GM21737 (cell line): Measurements from ENCODE around the gene MLH1.
"Not testable (repeated sequence)": the region's sequence is repeated elsewhere in the genome, so short reads cannot be mapped to it uniquely, and the experiment has no call there.

Experiments
- ATAC-seq: cut with Tn5 transposase; IDR thresholded peaks from one replicate; pipeline ENCODE4 v1.9.1; 2021; ENCODE audit warnings: mild to moderate bottlenecking, moderate library complexity; ENCODE audit not compliant: unreplicated experiment

The MLH1 gene

DNA sequence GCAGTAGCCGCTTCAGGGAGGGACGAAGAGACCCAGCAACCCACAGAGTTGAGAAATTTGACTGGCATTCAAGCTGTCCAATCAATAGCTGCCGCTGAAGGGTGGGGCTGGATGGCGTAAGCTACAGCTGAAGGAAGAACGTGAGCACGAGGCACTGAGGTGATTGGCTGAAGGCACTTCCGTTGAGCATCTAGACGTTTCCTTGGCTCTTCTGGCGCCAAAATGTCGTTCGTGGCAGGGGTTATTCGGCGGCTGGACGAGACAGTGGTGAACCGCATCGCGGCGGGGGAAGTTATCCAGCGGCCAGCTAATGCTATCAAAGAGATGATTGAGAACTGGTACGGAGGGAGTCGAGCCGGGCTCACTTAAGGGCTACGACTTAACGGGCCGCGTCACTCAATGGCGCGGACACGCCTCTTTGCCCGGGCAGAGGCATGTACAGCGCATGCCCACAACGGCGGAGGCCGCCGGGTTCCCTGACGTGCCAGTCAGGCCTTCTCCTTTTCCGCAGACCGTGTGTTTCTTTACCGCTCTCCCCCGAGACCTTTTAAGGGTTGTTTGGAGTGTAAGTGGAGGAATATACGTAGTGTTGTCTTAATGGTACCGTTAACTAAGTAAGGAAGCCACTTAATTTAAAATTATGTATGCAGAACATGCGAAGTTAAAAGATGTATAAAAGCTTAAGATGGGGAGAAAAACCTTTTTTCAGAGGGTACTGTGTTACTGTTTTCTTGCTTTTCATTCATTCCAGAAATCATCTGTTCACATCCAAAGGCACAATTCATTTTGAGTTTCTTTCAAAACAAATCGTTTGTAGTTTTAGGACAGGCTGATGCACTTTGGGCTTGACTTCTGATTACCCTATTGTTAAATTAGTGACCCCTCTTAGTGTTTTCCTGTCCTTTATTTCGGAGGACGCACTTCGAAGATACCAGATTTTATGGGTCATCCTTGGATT lies at the start of gene MLH1:
Gene MLH1, plus strand, starts transcription at position 193 of the 958 bp plus-strand sequence. Its CDS starts 30 bp downstream, at position 223.
- peak; percentile 91 for ATAC-seq

DNA sequence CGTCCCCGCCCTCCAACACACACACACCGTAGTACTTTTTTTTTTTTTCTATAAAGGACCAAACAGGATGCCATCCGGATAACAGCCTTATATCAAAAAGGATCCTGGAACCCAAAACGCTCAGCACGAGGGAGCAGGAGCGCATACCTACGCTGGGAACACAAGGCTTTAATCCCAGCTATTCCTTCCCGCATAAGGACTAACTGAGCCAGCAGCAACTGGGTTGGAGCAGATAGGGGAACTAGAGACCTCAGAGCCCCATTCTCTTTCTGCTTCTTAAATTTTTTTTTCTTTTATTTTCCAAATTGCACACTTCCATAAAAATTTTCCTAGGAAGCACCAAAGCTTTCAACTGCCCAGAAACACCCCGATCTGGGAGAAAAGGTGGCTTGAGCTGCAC lies 49.7 kb upstream of the MLH1 start:
- no peak for ATAC-seq

DNA sequence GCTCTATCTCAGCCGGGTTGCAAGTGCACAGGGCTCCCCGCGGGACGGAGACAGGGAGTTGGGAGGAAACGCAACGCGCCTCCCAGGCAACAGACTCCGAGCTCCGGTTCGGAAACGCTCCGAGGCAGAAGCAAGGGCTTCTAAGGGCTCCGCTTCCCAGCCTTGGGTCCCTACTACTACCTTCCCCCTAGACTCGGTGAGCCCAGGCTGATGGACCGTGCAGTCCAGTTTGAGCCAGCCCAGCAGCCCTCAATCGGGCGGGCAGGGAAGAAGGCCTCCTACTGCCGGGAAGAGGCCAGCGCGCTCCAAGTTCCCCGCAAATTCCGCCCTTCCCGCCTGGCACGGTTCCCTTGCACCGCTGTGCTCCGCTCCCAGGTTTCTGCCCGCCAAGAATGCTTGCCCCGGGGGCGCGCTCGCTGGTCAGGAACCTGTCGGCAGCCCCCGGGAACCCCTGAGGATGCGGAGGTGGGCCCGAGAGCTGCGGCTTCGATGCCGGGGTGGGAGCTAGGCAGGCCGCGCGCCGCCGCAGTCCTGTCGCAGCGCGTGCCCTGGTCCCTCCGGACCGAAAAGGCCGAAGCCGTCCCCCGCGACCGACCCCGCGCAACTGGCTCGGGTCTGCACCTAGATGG lies 49.2 kb upstream of the MLH1 start:
- ATAC-seq, result peak; percentile 46

DNA sequence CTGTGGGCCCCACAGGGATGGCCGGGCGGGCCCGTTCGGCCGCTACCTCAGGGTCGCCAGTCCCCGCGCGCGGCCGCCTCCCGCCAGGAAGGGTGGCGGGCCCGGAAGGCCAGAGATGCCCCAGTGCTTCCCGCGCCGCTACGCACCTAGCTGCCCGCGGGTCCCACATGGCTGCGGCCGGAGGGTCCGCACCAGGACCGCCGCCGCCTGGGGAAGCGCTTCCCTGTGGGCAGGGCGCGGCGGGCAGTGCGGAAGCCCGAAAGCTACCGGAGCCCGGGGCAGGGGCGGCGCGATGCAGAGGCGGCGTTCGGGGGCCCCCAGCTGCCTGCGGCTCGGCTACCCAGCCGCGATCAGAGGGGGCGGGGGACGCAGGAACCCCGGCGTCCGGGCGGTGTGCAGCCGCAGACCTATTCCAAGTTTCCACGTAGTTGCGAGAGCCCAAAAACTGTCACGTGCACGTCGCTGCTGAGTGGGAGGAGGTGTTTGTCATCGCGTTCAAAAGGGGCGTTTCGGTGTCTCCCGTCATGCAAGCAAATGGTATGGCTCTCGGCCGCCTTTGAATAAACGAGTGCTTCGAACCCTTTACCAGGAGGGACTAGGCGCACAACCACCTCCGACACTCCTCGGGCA lies 48.6 kb upstream of the MLH1 start, which contains the start of gene TRANK1:
Gene TRANK1, minus strand, starts transcription at position 414 of the 630 bp plus-strand sequence. Its CDS starts 245 bp downstream, at position 169.
- peak; percentile 63 for ATAC-seq

DNA sequence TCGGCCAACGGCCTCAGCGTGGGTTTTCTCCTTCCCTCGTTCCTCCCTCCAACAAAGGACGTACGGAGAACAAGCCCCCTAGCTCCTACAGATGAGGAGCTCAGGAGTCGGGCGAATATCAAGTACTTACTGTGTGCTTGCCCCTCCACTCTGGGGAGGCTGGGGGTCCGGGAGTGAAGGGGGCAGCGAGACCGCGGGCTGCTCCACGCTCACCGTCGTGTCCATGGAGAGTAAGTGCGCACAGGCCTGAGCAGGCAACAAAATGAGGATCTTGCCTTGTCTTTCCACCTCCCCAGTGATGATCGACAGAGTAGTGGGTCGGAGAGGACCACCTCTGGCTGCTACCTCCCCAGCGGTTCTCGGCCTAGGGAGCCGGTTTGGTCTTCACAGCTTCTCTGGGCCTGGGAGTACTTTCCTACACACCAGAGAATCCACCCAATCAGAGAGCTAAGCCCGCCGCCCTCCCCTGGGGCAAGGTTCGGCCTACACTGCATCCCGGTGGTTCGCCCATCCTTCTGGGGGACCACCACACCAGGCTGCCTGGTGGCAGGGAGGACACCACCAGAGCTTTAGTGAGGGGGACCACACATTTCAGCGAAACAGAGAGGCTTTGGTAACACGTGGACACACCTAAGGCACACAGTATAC lies 47.9 kb upstream of the MLH1 start:
- ATAC-seq, result no peak

DNA sequence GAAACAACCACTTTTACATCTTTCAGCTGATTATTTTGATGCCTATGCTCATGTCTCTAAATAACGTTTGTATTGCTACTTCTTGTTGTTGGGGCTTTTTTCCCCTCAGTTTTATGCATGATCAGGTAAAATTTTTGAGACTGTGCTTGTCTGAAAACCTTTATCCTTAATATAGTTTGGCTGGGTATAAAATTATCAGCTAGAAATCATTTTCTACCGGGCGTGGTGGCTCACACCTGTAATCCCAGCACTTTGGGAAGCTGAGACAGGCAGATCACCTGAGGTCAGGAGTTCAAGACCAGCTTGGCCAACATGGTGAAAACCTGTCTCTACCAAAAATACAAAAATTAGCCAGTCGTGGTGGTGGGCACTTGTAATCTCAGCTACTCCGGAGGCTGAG lies 45.5 kb upstream of the MLH1 start:
- ATAC-seq, result not testable (repeated sequence)

DNA sequence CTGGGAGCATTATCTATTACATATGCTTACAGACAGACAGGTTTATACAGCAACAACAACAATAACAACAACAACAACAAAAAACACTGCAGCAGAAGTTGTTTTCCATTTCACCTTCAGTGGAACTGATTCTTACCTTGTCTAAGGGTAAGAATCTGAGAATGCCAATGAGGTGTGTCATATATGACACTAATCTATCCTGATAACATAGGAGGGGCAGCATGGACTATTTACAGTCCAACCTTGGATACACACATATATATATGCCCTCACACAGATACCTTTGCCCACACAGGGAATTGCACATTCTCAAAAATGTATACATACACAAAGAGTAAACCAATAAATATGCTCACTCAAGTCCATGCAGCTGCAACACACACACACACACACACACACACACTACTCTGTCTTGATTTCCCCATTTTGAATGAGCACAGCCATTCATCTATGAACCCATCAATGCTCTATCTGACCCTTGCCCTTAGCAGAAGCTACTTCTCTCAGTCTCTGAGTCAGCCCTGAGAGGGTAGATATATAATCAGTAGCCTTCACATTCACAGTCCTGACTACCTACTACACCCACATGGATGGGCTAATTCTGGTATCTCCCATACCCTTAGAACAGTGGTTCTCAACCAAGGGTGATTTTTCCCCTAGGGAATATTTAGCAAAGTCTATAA lies 38.7 kb upstream of the MLH1 start:
- no peak for ATAC-seq

DNA sequence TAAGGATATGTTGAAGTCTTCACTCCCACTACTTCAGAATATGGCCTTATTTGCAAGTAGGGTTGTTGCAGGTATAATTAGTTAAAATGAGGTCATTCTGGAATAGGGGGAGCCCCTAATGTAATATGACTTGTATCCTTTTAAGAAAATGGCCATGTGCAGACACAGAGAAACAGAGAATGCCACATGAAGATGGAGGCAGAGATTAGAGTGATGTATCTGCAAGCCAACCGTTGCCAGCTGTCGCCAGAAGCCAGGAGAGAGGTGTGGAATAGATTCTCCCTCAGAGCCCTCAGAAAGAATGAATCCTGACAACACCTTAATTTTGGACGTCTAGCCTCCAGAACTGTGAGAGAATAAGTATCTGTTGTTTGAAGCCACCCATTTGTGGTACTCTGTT lies 37.2 kb upstream of the MLH1 start:
- no peak for ATAC-seq

DNA sequence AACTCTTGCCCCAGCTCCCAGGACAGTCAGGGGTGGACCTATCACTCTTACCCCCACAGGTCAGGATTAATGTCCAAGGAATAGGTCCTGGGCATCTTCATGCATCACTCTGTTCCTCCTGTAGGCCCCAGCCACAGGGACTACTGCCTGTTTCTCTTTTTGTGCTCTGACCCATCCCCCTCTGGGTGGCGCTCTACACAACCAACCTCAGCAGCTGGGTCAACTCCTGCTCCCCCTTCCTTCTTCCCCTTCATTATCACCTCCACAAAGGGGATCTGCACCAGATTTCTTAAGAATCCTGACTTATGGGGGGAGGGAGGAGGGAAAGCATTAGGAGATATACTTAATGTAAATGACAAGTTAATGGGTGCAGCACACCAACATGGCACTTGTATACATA lies 36.3 kb upstream of the MLH1 start:
- ATAC-seq, result no peak

DNA sequence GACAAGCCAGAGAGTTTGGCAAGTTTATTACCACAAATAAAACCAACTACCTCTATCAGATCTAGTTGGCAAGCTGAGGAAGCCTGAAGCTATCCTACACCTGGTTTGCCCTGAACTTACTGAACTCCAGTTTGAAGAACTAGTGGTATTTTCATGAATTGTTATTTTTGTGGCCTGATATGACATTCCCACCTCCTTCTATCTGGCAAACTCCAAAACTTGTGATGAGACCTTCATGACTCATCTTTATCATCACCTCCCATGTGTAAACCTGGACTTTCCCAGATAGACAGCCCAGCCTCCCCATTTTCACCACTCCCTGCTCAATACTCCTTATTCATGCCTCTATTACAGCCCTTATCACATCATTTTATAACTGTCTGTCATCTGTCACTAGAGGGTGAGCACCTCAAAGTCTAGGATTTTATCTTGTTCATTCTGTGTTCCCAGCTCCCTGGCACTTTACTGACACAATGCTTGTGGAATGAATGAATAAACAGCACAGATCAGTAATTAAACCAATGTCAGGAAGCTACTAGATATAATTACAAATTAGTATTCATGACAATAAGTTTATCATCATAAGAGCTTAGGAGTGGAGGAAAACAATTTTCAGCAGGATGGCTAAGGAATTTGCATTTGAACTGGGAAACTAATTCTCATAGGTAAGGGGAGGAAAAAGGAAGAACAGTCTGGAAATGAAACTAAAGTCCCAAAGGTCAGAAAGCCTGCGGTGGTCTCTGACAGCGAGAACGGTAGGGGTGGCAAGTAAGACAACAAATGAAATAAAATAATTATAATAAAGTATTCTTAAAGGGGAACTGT lies 35.2 kb upstream of the MLH1 start:
- ATAC-seq, result no peak

DNA sequence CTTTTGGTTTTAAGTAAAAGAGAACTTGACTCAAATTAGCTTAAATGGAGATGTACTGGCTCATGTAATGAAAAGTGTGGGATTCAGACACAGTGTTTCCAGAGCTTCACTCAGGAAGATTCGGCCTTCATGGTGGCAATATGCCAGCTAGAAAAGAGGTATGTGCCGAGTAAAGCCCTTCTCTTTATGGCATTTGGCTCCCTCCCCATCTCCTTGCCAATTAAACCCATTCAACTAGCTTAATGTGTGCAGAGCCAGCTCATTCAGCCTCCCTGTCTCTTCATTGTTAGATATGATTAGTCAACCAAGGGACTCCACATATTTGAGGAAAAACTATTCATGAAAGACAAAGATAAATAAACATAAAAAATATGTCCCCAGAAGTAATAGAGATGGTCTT lies 33.5 kb upstream of the MLH1 start:
- no peak for ATAC-seq

DNA sequence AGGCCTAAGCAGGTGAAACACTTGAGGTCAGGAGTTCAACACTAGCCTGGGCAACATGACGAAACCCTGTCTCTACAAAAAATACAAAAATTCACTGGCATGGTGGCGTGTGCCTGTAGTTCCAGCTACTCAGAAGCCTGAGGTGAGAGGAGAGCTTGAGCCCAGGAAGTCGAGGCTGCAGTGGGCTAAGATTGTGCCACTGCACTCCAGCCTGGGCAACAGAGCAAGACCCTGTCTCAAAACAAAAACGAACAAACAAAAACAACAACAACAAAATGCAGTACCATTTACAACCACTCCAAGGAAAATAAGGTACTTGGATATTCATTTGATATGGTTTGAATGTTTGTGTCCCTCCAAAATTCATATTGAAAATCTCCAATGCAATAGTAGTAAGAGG lies 32.8 kb upstream of the MLH1 start:
- ATAC-seq, result no peak

DNA sequence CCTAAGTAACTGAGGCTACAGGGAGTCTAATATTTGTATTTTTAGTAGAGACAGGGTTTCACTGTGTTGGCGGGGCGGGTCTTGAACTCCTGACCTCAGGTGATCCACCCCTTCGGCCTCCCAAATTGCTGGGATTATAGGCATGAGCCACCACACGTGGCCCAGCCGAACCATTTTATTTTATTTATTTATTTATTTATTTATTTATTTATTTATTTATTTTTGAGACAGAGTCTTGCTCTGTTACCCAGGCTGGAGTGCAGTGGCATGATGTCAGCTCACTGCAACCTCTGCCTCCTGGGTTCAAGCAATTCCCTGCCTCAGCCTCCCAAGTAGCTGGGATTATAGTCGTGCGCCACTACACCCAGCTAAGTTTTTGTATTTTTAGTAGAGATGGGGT lies 30.3 kb upstream of the MLH1 start:
- not testable (repeated sequence) for ATAC-seq

DNA sequence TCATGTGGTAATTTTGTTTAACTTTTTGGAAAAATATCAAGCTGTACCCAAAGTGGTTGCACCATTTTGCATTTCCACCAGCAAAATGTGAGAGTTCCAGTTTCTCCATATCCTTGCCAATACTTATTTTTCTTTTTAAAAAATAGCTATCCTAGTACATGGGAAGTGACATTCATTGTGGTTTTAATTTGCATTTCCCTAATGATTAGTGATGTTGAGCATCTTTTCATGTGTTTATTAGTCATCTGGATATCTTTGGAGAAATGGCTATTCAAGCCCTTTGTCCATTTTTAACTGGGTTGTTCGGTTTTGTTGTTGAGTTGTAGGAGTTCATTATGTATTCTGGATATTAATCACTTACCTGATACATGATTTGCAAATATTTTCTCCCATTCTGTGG lies 29.0 kb upstream of the MLH1 start:
- no peak for ATAC-seq

DNA sequence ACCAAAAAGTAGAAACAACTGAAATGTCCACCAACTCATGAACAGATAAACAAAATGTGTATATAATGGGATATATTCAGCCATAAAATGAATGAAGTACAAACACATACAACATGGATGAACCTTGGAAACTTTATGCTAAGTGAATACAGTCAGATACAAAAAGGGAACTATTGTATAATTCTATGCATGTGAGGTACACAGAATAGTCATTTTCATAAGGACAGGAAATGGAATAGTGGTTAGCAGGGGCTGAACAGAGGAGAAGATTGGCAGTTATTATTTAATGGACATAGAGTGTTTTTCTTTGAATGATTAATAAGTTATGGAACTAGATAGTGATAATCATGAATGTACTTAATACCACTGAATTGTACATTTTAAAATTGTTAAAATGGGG lies 28.5 kb upstream of the MLH1 start:
- ATAC-seq, result no peak

DNA sequence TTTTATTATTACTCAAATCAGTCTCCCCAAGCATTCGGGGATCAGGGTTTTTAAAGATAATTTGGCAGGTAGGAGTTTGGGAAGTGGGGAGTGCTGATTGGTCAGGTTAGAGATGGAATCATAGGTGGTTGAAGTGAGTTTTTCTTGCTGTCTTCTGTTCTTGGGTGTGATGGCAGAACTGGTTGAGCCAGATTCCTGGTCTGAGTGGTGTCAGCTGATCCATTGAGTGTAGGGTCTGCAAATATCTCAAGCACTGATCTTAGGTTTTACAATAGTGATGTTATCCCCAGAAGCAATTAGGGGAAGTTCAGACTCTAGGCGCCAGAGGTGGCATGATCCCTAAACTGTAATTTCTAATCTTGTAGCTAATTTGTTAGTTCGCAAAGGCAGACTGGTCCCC lies 27.9 kb upstream of the MLH1 start:
- no peak for ATAC-seq

DNA sequence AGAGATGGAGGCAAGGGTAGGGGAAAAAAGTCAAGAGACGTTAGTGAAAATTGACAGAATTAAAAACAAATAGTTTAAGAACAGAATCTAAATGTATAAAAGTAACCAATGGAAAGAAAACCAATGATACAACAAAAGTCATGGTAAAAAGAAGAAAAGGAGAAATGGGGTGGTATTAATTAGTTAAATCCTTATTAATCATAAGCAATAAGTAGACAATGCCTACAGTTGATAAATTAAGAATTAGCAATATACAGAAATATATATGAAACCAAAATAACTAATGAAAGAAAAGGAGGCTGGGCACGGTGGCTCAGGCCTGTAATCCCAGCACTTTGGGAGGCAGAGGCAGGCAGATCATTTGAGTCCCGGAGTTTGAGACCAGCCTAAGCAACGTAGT lies 24.2 kb upstream of the MLH1 start:
- ATAC-seq, result no peak

DNA sequence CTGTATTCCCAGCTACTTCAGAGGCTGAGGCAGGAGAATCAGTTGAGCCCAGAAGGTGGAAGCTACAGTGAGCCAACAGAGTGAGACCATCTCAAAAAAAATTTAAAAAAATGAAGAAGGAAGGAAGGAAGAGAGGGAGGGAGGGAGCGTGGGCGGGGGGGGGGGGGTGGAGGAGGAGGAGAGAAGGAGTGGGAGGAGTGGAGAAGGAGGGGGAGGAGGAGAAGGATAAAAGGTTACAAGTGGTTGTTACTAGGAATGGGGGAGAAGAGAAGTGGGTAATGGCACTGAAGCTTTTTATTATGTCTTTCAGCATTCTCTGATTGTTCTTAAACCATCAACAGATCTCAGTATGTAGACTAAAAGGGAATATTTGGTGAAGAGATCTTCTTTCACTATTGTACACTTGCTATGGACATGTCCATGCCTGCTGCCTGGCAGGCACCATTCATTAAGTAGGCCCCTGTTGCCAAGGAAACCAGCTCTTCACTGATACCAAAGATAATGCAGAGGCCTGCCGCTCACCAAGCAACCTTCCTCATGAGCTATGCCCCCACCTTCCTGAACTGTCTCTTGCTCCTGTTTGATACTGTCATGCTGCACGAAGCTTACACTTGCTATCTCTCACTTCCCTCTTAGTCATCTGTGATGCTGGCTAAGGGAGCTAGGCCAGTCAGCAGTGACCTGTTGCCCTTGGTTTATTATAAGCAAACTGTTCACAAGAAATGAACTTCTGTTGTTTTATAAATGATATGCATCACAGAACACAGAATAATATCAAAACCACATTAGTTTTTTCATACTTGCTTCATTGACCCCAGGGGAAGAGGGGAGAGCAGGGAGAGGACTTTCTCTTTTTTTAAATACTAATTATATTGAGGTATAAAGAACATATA lies 23.5 kb upstream of the MLH1 start:
- peak; percentile 99 for ATAC-seq

DNA sequence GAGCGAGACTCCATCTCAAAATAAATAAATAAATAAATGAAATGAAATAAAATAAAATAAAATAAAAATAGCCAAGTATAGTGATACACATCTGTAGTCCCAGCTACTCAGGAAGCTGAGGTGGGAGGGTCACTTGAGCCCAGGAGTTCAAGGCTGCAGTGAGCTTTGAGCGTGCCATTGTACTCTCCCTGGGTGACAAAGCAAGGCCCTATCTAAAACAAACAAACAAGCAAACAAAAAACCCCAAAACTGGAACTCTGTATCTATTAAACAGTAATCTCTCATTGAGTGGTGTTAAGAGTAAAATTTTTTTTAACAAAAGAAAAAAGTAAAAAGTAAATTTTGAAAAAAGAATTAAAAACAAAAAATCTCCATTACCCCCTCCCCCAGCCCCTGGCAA lies 21.2 kb upstream of the MLH1 start:
- ATAC-seq, result no peak
